BE2C (cell line): ENCODE measurements around the gene PARVA.

ENCODE experiments used
- DNase-seq: peaks from one replicate; pipeline ENCODE4 v3.0.0-alpha.2; 2020
- H3K27me3 ChIP-seq: fragments of 250-450 bp; sonication (Bioruptor Pico); 2 replicates; pipeline ENCODE4 v1.5.1; 2020; ENCODE audit warnings: mild to moderate bottlenecking
- H3K36me3 ChIP-seq: fragments of 250-450 bp; sonication (Bioruptor Pico); 2 replicates; pipeline ENCODE4 v1.5.1; 2020; ENCODE audit warnings: mild to moderate bottlenecking
- H3K4me1 ChIP-seq: fragments of 250-450 bp; sonication (Bioruptor Pico); 2 replicates; pipeline ENCODE4 v1.5.1; 2020
- H3K4me3 ChIP-seq: 2 replicates; pipeline ENCODE4 v1.5.1; 2011; ENCODE audit warnings: low read depth, low read length
- H3K9me3 ChIP-seq: fragments of 250-450 bp; sonication (Bioruptor Pico); 2 replicates; pipeline ENCODE4 v1.5.1; 2020
- TF ChIP-seq, protein P1 (sequence below): IDR thresholded peaks from 2 replicates; pipeline ENCODE4 v1.5.1; 2012; ENCODE audit warnings: mild to moderate bottlenecking, low read depth, low read length

PARVA gene

GRCh38 chr11:12436266-12436665 lies 58.9 kb downstream of the PARVA start:
- no peak for DNase-seq
- Histone ChIP-seq H3K4me3 (no peak overlapping the region), H3K27me3 (no peaks in the 10 kb centered on the region), H3K36me3 (no peaks in the 10 kb centered on the region), H3K4me1 (no peaks in the 10 kb centered on the region; the same call in 1 of the 2 replicates), H3K9me3 (no peaks in the 10 kb centered on the region)
- TF ChIP-seq, protein P1, sequence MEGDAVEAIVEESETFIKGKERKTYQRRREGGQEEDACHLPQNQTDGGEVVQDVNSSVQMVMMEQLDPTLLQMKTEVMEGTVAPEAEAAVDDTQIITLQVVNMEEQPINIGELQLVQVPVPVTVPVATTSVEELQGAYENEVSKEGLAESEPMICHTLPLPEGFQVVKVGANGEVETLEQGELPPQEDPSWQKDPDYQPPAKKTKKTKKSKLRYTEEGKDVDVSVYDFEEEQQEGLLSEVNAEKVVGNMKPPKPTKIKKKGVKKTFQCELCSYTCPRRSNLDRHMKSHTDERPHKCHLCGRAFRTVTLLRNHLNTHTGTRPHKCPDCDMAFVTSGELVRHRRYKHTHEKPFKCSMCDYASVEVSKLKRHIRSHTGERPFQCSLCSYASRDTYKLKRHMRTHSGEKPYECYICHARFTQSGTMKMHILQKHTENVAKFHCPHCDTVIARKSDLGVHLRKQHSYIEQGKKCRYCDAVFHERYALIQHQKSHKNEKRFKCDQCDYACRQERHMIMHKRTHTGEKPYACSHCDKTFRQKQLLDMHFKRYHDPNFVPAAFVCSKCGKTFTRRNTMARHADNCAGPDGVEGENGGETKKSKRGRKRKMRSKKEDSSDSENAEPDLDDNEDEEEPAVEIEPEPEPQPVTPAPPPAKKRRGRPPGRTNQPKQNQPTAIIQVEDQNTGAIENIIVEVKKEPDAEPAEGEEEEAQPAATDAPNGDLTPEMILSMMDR, result no peak

- no peak for DNase-seq
Observed at GRCh38 chr11:12438291-12438690, 60.9 kb downstream of the PARVA start.

DNA sequence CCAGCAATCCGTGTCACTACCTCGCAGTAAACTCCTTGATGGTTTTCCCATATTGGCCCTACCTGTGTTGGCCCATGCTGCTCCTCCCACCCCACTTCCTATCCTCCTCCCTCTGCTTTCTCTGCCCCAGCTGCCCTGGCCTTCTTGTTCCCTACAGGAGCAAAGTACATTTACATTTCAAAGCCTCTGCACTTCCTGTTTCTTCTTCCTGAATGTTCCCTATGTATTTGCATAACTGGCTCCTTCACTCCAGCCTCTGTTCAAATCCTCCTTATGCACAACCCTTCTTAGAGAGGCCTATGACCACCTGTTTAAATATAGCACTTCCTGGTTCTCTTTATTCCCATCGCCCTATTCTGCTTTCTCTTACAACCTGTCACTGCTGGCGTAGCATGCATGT lies 62.2 kb downstream of the PARVA start:
- TF ChIP-seq, protein P1, result no peak

More at GRCh38 chr11:12438291-12438690, 60.9 kb downstream of the PARVA start:
- H3K4me3 ChIP-seq, result no peak overlapping the region
- no peaks in the 10 kb centered on the region for H3K27me3 ChIP-seq
- TF ChIP-seq, protein P1, result no peak
- no peaks in the 10 kb centered on the region for H3K36me3 ChIP-seq
- H3K4me1 ChIP-seq, result no peaks in the 10 kb centered on the region
- no peaks in the 10 kb centered on the region for H3K9me3 ChIP-seq

GRCh38 chr11:12440565-12440964 lies 63.2 kb downstream of the PARVA start:
- Histone ChIP-seq H3K9me3 (no peaks in the 10 kb centered on the region), H3K36me3 (no peaks in the 10 kb centered on the region), H3K27me3 (no peaks in the 10 kb centered on the region), H3K4me3 (no peak overlapping the region), H3K4me1 (no peaks in the 10 kb centered on the region)
- no peak for DNase-seq
- TF ChIP-seq, protein P1, result no peak

More for the DNA sequence above, 62.2 kb downstream of the PARVA start:
- no peaks in the 10 kb centered on the region for H3K4me1 ChIP-seq
- H3K9me3 ChIP-seq, result no peaks in the 10 kb centered on the region
- no peaks in the 10 kb centered on the region for H3K27me3 ChIP-seq
- no peaks in the 10 kb centered on the region for H3K36me3 ChIP-seq
- no peak for DNase-seq
- H3K4me3 ChIP-seq, result no peak overlapping the region

- TF ChIP-seq, protein P1, result no peak
- H3K27me3 ChIP-seq, result no peaks in the 10 kb centered on the region
- no peak for DNase-seq
Observed at GRCh38 chr11:12441231-12441861, 64.0 kb downstream of the PARVA start.

GRCh38 chr11:12444601-12445000 lies 67.2 kb downstream of the PARVA start:
- DNase-seq, result no peak
- Histone ChIP-seq H3K36me3 (no peaks in the 10 kb centered on the region), H3K27me3 (no peaks in the 10 kb centered on the region), H3K4me3 (no peak overlapping the region), H3K4me1 (no peaks in the 10 kb centered on the region), H3K9me3 (no peaks in the 10 kb centered on the region)
- TF ChIP-seq, protein P1, result no peak

More at GRCh38 chr11:12441231-12441861, 64.0 kb downstream of the PARVA start:
- no peak overlapping the region for H3K4me3 ChIP-seq
- no peaks in the 10 kb centered on the region for H3K36me3 ChIP-seq
- H3K4me1 ChIP-seq, result no peaks in the 10 kb centered on the region
- H3K9me3 ChIP-seq, result no peaks in the 10 kb centered on the region
